ENCODE results near the gene LIFR. TPM values are rescaled to one million over a fixed set of nuclear protein-coding genes. Genes with fewer than 3 reads are reported as not detected.
"Not testable (repeated sequence)": the region's sequence is repeated elsewhere in the genome, so short reads cannot be mapped to it uniquely, and the experiment has no call there.

LIFR gene
- total RNA-seq, 1 donor from 2014 or later, result 2.2 TPM

DNA sequence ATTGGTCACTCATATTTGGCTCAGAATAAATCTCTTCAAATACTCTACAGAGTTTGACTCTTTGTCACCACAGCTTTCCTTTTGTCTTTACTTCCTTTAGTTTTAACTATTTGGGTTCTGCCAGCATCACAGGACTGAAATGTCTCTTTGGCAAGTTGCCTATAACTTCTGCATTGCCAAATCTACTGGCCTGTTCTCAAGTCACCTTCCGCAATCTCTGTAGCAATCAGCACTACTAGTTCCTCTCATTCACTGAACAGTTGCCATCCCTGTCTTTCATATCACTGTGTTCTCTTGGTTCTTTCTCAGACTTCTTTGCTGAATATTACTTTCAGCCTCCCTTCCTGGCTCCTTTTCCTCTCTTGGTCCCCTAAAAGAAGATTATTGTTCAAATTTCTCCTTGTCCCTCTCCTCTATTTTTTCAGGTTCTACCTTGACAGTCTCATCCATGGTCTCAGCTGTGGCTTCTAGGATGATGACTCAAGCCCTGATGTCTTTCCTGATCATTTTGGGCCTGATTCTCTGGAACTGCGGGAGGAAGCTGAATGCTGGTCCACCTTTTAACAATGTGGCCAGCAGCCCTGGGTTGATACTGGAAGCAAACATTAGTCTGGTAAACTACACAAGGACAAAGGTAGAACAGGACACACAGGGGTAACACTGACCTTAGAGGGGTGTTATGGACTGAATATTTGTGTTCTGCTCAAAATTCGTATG, 44.0 kb upstream of the LIFR start:
- no peak for DNase-seq (ENCODE audit: low spot score)
- Histone ChIP-seq H2AFZ (replicated peaks) (no peak overlapping the region), H3K9me3 (ENCODE audit: low read depth) (no peaks in the 10 kb centered on the region), H3F3A (ENCODE audit: low read depth) (no peaks in the 10 kb centered on the region), H4K20me1 (ENCODE audit: low read depth) (peaks cover 3% of the 10 kb centered on the region), H3K36me3 (no peaks in the 10 kb centered on the region), H3K27me3 (peaks cover 46% of the 10 kb centered on the region), H3K4me1 (no peaks in the 10 kb centered on the region), H3K4me3 (no peak overlapping the region), H3K27ac (no peak overlapping the region), H3K4me2 (no peak overlapping the region), H3K79me2 (ENCODE audit: low read depth) (no peaks in the 10 kb centered on the region), H3K9ac (no peak overlapping the region)
- H3K27ac Mint-ChIP-seq, result no peak overlapping the region
- H3K27me3 Mint-ChIP-seq (ENCODE audit: insufficient read depth, low read depth), result peaks cover 6% of the 10 kb centered on the region
- no peaks in the 10 kb centered on the region for H3K9me3 Mint-ChIP-seq
- peaks cover 10% of the 10 kb centered on the region for H3K4me1 Mint-ChIP-seq
- H3K36me3 Mint-ChIP-seq, result no peaks in the 10 kb centered on the region
- H3K4me3 Mint-ChIP-seq, result no peak overlapping the region
- TF ChIP-seq EZH2 (IDR thresholded peaks at IDR 0.05), result no peak
- TF ChIP-seq EZH2phosphoT487 (IDR thresholded peaks at IDR 0.05), result no peak
- TF ChIP-seq, protein P1, sequence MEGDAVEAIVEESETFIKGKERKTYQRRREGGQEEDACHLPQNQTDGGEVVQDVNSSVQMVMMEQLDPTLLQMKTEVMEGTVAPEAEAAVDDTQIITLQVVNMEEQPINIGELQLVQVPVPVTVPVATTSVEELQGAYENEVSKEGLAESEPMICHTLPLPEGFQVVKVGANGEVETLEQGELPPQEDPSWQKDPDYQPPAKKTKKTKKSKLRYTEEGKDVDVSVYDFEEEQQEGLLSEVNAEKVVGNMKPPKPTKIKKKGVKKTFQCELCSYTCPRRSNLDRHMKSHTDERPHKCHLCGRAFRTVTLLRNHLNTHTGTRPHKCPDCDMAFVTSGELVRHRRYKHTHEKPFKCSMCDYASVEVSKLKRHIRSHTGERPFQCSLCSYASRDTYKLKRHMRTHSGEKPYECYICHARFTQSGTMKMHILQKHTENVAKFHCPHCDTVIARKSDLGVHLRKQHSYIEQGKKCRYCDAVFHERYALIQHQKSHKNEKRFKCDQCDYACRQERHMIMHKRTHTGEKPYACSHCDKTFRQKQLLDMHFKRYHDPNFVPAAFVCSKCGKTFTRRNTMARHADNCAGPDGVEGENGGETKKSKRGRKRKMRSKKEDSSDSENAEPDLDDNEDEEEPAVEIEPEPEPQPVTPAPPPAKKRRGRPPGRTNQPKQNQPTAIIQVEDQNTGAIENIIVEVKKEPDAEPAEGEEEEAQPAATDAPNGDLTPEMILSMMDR (IDR thresholded peaks at IDR 0.05), result no peak

DNA sequence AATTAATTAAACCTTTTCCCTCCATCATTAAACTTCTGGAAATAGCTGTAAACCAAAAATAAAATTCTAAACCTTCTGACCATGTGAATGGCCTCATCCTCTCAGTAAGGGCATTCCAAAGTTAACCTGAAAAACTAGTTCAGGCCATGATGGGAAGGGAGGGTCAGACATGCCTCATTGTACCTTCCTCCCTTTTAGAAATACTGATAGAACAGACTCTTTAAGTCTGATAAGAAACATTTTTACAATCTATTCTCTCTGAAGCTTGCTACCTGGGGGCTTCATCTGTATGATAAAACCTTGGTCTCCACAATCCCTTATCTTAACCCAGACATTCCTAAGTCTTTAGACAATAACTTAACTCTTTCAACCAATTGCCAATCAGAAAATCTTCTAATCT, 43.3 kb upstream of the LIFR start:
- H3K27ac Mint-ChIP-seq, result peak overlapping the region; percentile 7
- not testable (repeated sequence) for H3K36me3 Mint-ChIP-seq

DNA sequence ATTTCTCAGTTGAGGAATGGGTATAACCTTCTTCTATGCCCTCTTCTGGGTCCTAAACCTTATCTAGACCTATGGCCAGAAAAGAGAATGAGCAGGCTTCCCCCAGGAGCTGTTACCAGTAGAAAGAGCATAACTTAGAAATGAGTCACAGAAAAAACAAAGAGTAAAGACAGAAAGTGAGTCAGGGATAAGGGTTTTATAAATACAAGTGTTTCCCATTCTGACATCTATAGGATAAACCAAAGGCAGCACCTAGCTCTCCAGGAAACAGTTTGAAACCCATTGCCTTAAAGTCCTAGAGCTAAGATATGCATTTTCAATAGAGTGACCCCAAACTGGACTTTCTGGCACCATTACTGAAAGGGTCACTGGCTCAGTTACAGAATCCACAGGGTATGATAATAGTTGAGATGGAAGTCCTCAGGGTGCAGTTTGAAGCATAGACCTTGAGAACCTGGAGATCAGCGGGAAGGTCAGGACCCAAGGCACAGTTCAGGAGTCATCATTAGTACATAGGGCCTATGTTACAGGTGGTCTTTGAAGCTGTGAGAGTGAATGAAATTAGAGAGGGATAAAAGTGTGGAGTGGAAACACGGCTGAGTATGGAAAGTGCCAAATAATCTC, 42.7 kb upstream of the LIFR start:
- Mint-ChIP-seq H3K36me3 (no peaks in the 10 kb centered on the region), H3K4me1 (peaks cover 20% of the 10 kb centered on the region), H3K9me3 (peaks cover 5% of the 10 kb centered on the region), H3K27me3 (ENCODE audit: insufficient read depth, low read depth) (peaks cover 6% of the 10 kb centered on the region), H3K4me3 (no peak overlapping the region), H3K27ac (no peak overlapping the region)
- Histone ChIP-seq H3K9ac (no peak overlapping the region), H3K36me3 (no peaks in the 10 kb centered on the region), H3K4me2 (no peak overlapping the region), H3K79me2 (ENCODE audit: low read depth) (no peaks in the 10 kb centered on the region), H3K4me1 (no peaks in the 10 kb centered on the region), H3K4me3 (no peak overlapping the region), H3K9me3 (ENCODE audit: low read depth) (no peaks in the 10 kb centered on the region), H4K20me1 (ENCODE audit: low read depth) (peaks cover 3% of the 10 kb centered on the region), H3K27me3 (peaks cover 60% of the 10 kb centered on the region), H3F3A (ENCODE audit: low read depth) (no peaks in the 10 kb centered on the region), H3K27ac (no peak overlapping the region), H2AFZ (replicated peaks) (no peak overlapping the region)
- TF ChIP-seq EZH2 (IDR thresholded peaks at IDR 0.05) (no peak), EZH2phosphoT487 (IDR thresholded peaks at IDR 0.05) (no peak)
- DNase-seq (ENCODE audit: low spot score), result no peak

More for the DNA sequence above, 43.3 kb upstream of the LIFR start:
- H3K79me2 ChIP-seq (ENCODE audit: low read depth); H3K4me2 ChIP-seq; H3F3A ChIP-seq (ENCODE audit: low read depth); H3K4me3 Mint-ChIP-seq; H2AFZ ChIP-seq (replicated peaks); H3K4me3 ChIP-seq; H3K27me3 Mint-ChIP-seq (ENCODE audit: insufficient read depth, low read depth); DNase-seq (ENCODE audit: low spot score); H3K9me3 Mint-ChIP-seq; H4K20me1 ChIP-seq (ENCODE audit: low read depth); H3K36me3 ChIP-seq; H3K9me3 ChIP-seq (ENCODE audit: low read depth); H3K9ac ChIP-seq; H3K4me1 ChIP-seq; H3K27ac ChIP-seq: not testable (repeated sequence)
- peaks cover 17% of the 10 kb centered on the region for H3K4me1 Mint-ChIP-seq
- H3K27me3 ChIP-seq, result peaks cover 54% of the 10 kb centered on the region

DNA sequence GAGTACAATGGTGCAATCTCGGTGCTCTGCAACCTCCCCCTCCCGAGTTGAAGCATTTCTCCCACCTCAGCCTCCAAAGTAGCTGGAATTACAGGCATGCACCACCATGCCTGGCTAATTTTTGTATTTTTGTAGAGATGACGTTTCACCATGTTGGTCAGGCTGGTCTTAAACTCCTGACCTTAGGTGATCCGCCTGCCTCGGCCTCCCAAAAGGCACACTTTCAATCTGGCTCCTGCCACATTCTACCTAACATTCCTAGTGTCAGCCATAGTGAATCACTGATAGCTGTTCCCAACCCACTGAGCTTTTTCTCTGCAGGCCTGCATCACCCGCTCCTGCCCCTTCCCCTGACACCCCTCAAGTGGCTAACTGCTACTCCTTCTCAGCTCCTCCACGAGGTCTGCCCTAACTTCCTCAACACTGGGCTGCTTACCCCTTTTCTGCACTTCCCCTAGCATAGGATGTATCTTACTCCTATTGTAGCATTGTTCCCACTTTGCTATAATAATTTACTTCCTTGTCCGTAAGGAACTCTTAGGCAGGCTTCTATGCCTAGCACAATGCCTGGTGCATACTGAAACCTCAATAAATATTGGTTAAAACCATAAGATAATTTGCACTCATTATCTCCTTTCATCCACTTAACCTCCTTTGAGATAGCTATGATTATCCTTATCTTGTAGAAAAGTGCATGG, 42.0 kb upstream of the LIFR start:
- Mint-ChIP-seq H3K27ac (no peak overlapping the region), H3K27me3 (ENCODE audit: insufficient read depth, low read depth) (peaks cover 6% of the 10 kb centered on the region), H3K4me3 (no peak overlapping the region), H3K4me1 (peaks cover 22% of the 10 kb centered on the region), H3K36me3 (no peaks in the 10 kb centered on the region), H3K9me3 (peaks cover 5% of the 10 kb centered on the region)
- H3K36me3 ChIP-seq, result no peaks in the 10 kb centered on the region
- peaks cover 3% of the 10 kb centered on the region for H4K20me1 ChIP-seq (ENCODE audit: low read depth)
- H3K27ac ChIP-seq, result no peak overlapping the region
- no peaks in the 10 kb centered on the region for H3F3A ChIP-seq (ENCODE audit: low read depth)
- no peak for TF ChIP-seq EZH2 (IDR thresholded peaks at IDR 0.05)
- TF ChIP-seq EZH2phosphoT487 (IDR thresholded peaks at IDR 0.05), result no peak
- TF ChIP-seq, protein P1 (IDR thresholded peaks at IDR 0.05), result no peak
- H2AFZ ChIP-seq (replicated peaks), result no peak overlapping the region
- DNase-seq (ENCODE audit: low spot score), result no peak
- no peak overlapping the region for H3K4me3 ChIP-seq
- H3K4me2 ChIP-seq, result no peak overlapping the region
- H3K9me3 ChIP-seq (ENCODE audit: low read depth), result no peaks in the 10 kb centered on the region
- no peak overlapping the region for H3K9ac ChIP-seq
- H3K4me1 ChIP-seq, result no peaks in the 10 kb centered on the region
- no peaks in the 10 kb centered on the region for H3K79me2 ChIP-seq (ENCODE audit: low read depth)
- peaks cover 67% of the 10 kb centered on the region for H3K27me3 ChIP-seq
